ENCODE data around the gene FAF1. TPM values are rescaled to one million over a fixed set of nuclear protein-coding genes. Genes with fewer than 3 reads are reported as not detected.

FAF1 gene
- total and polyA plus RNA-seq, 2 donors (not counting 3 experiments of a cell fraction or from before 2014, with no cell fraction given) = 9.0 to 57.6 TPM

DNA sequence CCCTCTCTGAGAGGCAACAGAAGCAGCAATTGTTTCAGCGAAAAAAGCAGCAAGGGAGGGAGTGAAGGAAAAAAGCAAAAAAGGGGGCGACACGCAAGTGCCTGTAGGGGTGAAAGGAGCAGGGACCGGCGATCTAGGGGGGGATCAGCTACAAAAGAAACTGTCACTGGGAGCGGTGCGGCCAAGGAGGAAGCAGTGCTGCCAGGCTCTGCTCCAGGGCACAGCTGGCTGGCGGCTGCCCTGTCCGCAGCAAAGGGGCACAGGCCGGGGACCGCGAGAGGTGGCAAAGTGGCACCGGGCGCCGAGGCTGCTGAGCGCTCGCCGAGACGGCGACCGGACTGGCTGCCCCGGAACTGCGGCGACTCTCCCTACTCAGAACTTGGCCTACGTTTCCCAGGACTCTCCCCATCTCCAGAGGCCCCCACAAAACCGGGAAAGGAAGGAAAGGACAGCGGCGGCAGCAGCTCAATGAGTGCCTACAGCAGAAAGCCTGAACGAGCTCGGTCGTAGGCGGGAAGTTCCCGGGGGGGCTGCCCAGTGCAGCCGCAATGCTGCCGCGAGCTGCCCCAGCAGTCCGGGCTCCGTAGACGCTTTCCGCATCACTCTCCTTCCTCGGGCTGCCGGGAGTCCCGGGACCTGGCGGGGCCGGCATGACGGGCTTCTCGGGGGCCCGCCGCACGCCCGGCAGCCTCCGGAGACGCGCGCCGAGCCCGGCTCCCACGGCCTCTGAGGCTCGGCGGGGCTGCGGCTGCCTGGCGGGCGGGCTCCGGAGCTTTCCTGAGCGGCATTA, 8.9 kb upstream of the FAF1 start:
- peak overlapping the region; percentile 66 for H3K27ac ChIP-seq (ENCODE audit: insufficient read depth, low read depth, low read length)
- peak overlapping the region; percentile 93 for H3K4me2 ChIP-seq (ENCODE audit: insufficient read depth, low read length)
- peak overlapping the region; percentile 89 for H3K9ac ChIP-seq (replicated peaks; ENCODE audit: extremely low read depth, insufficient read depth, low read length)
- H3K9me1 ChIP-seq (replicated peaks; ENCODE audit: control insufficient read depth, extremely low read depth, insufficient read depth, low read length) = no peaks in the 10 kb centered on the region
- H3K79me2 ChIP-seq (ENCODE audit: control insufficient read depth, insufficient read depth, low read length) = peaks cover 35% of the 10 kb centered on the region
- peak overlapping the region; percentile 91 for H2AFZ ChIP-seq (ENCODE audit: low read depth, low read length)
- no TSS peak for BruUV-seq (replicated peaks)
- peaks cover 26% of the 10 kb centered on the region for H3K4me1 ChIP-seq (ENCODE audit: control insufficient read depth, extremely low read depth, insufficient read depth, low read length)
- H3K36me3 ChIP-seq (ENCODE audit: control insufficient read depth in 2 of 2, extremely low read depth in 1 of 2, insufficient read depth in 2 of 2, low read length in 2 of 2) = no peaks in the 10 kb centered on the region
- no peaks in the 10 kb centered on the region for H3K27me3 ChIP-seq (ENCODE audit: control insufficient read depth in 2 of 2, insufficient read depth in 2 of 2, low read length in 2 of 2)
- intact Hi-C loops (cut with micrococcal nuclease) (loop anchor here (1.0 to 10.0 kb wide), 8 partner anchors 8 to 326 kb away; partner anchors contain the start of gene FAF1), dilution Hi-C loops (cut with MboI; ENCODE audit: extremely low pct_ligation_motif_present, low sequenced_read_pairs) (no loop called here)
- peak overlapping the region; percentile 62 to 90 (median 73) for H3K4me3 ChIP-seq (replicated peaks in 1 of 3; ENCODE audit: insufficient read depth in 1 of 3, low read depth in 1 of 3, low read length in 3 of 3)
- FAIRE-seq = no peak
- no peaks in the 10 kb centered on the region for H4K20me1 ChIP-seq (replicated peaks; ENCODE audit: control insufficient read depth, extremely low read depth, insufficient read depth, low read length)
- POLR2A ChIA-PET = interaction anchor here (1.2 kb wide), 1 partner anchor 8 kb away, joined by 8 read pairs; no protein-coding TSS in a partner anchor
- TF ChIP-seq, protein P1, sequence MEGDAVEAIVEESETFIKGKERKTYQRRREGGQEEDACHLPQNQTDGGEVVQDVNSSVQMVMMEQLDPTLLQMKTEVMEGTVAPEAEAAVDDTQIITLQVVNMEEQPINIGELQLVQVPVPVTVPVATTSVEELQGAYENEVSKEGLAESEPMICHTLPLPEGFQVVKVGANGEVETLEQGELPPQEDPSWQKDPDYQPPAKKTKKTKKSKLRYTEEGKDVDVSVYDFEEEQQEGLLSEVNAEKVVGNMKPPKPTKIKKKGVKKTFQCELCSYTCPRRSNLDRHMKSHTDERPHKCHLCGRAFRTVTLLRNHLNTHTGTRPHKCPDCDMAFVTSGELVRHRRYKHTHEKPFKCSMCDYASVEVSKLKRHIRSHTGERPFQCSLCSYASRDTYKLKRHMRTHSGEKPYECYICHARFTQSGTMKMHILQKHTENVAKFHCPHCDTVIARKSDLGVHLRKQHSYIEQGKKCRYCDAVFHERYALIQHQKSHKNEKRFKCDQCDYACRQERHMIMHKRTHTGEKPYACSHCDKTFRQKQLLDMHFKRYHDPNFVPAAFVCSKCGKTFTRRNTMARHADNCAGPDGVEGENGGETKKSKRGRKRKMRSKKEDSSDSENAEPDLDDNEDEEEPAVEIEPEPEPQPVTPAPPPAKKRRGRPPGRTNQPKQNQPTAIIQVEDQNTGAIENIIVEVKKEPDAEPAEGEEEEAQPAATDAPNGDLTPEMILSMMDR (IDR thresholded peaks at IDR 0.05; ENCODE audit: extremely low read depth in 1 of 2, insufficient read depth in 1 of 2, low read depth in 1 of 2, low read length in 2 of 2) = no peak
- no peak for TF ChIP-seq EZH2 (IDR thresholded peaks at IDR 0.05; ENCODE audit: borderline replicate concordance, low read depth, low read length, severe bottlenecking)
- no peak for TF ChIP-seq GATA2 (IDR thresholded peaks at IDR 0.05; ENCODE audit: insufficient read depth, insufficient read length, low read depth, low read length)
- TF ChIP-seq FOS (IDR thresholded peaks at IDR 0.05; ENCODE audit: borderline replicate concordance, insufficient read depth, low read length) = no peak
- no peak for TF ChIP-seq POLR2A (IDR thresholded peaks at IDR 0.05; ENCODE audit: low read depth, low read length)
- no peak for TF ChIP-seq POLR2AphosphoS5 (IDR thresholded peaks at IDR 0.05; ENCODE audit: insufficient read depth, low read depth, low read length)
- no peak for TF ChIP-seq MYC (IDR thresholded peaks at IDR 0.05; ENCODE audit: low read depth, low read length)
- TF ChIP-seq MAX (IDR thresholded peaks at IDR 0.05; ENCODE audit: insufficient read depth, insufficient read length) = no peak
- TF ChIP-seq JUN (IDR thresholded peaks at IDR 0.05; ENCODE audit: borderline replicate concordance, insufficient read depth, insufficient read length, low read depth) = no peak
- CTCF ChIA-PET = interaction anchor here (0.8 to 3.8 kb wide), 9 partner anchors 9 to 328 kb away, joined by 3 to 34 read pairs (median 4); no protein-coding TSS in a partner anchor
- H3K9me3 ChIP-seq (replicated peaks; ENCODE audit: control insufficient read depth, insufficient read depth, low read length) = no peaks in the 10 kb centered on the region
- peak; percentile 57 for DNase-seq (ENCODE audit: low read depth, low spot score)
